Astrocyte (in vitro differentiated cells and primary cell): ENCODE data around the gene TRIM9.

Experiments used
- CTCF ChIP-seq: IDR thresholded peaks from 2 replicates; pipeline ENCODE4 v1.5.1; 2011; ENCODE audit warnings: low read depth, mild to moderate bottlenecking, inconsistent platforms, low read length, moderate library complexity; ENCODE audit not compliant: insufficient read depth
- EZH2 ChIP-seq: IDR thresholded peaks from 2 replicates; pipeline ENCODE4 v1.6.1; 2012; ENCODE audit warnings: mild to moderate bottlenecking, low read length, inconsistent platforms; ENCODE audit not compliant: insufficient read depth

- TF ChIP-seq CTCF (no peak), EZH2 (no peak)
These were observed 133.2 kb downstream of the TRIM9 start for GRCh38 chr14:50961605-50962221.
